Fibroblast of villous mesenchyme (primary cell): ENCODE results near the gene KCNJ14. TPM values are rescaled to one million over a fixed set of nuclear protein-coding genes. Genes with fewer than 3 reads are reported as not detected.

Source experiments
- DNase-seq: peaks from one replicate; pipeline ENCODE4 v3.0.0-alpha.2; 2010; ENCODE audit warnings: low read depth
- H3K4me3 ChIP-seq: 2 replicates; pipeline ENCODE4 v1.5.1; 2011; ENCODE audit warnings: low read depth, mild to moderate bottlenecking, low read length
- total RNA-seq: library from RNA; depleted of rRNA; stranded (reverse); fragments of >200 nt; gene quantifications from 2 replicates; pipeline ENCODE4 v1.2.3, GENCODE V29; 2012
- TF ChIP-seq, protein P1 (sequence below): IDR thresholded peaks from 2 replicates; pipeline ENCODE4 v1.5.1; 2012; ENCODE audit warnings: low read depth, mild to moderate bottlenecking, low read length; ENCODE audit not compliant: insufficient read depth

KCNJ14 gene
- 0.43 and 0.64 TPM in 2 replicates for total RNA-seq

DNA sequence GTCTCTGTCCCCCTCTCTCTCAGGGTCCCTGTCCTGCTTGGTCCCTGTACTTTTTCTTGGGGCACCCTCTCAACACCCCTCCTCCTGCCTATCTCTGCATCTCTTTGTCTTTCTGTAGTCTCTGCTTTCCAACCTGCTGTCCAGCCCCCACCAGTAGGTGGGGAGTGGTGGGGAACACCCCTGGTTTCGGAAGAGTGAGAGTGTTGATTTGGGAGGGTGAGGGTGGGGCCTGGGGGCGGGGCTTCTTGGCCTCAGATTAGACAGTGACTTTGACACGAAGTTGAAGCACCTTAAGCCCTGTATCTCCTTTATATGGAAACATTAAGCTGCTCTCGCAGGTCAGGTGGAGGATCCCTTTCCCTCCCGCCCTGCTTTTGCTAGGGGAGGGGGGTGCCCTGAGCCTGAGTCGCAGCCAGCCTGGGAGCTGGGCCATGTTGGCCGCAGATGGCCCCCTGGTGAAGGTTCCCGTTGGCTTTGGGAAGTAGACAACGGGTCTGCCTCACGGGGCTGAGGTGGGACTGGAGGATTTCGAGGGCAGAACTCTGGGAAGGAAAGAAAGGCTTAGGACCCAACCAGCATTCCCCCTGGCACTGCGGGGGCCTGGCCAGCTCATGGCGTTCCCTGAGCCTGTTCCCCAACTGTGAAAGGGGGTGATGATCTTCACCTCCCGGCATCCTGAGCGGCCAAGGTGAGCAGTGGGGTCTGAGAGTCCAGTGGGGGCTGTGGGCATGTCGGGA lies at the start of gene KCNJ14:
KCNJ14 (plus strand) TSS at position 404 of the 737 bp plus-strand sequence. CDS start 6,151 bp downstream, outside the sequence.
- H3K4me3 ChIP-seq: no peak within 1 kb of the TSS
- TF ChIP-seq, protein P1, sequence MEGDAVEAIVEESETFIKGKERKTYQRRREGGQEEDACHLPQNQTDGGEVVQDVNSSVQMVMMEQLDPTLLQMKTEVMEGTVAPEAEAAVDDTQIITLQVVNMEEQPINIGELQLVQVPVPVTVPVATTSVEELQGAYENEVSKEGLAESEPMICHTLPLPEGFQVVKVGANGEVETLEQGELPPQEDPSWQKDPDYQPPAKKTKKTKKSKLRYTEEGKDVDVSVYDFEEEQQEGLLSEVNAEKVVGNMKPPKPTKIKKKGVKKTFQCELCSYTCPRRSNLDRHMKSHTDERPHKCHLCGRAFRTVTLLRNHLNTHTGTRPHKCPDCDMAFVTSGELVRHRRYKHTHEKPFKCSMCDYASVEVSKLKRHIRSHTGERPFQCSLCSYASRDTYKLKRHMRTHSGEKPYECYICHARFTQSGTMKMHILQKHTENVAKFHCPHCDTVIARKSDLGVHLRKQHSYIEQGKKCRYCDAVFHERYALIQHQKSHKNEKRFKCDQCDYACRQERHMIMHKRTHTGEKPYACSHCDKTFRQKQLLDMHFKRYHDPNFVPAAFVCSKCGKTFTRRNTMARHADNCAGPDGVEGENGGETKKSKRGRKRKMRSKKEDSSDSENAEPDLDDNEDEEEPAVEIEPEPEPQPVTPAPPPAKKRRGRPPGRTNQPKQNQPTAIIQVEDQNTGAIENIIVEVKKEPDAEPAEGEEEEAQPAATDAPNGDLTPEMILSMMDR: no peak
- no peak for DNase-seq

GRCh38 chr19:48405850-48406249 lies 49.5 kb upstream of the KCNJ14 start:
- H3K4me3 ChIP-seq: no peak overlapping the region
- TF ChIP-seq, protein P1: no peak
- DNase-seq: no peak

DNA sequence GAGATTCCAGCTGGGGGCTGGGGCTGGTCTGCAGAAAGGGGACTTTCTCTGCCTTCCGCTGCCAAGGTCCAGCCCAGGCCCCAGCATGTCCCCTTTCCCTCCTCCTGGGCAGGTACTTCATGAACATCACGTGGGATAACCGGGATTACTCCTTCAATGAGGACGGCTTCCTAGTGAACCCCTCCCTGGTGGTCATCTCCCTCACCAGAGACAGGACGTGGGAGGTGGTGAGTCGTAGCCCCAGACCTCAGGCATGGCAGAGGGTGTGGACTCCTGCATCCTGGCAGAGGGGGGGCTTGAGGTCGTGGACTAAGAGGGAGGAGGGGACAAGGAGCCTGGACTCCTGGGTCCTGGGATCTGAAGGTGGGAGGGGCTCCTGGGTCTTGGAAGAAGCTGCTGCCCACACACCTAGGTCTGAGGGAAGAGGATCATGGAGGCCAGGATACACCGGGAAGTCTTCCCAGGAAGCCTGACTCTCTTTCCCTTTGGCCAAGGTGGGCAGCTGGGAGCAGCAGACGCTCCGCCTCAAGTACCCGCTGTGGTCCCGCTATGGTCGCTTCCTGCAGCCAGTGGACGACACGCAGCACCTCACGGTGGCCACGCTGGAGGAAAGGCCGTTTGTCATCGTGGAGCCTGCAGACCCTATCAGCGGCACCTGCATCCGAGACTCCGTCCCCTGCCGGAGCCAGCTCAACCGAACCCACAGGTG lies 41.3 kb upstream of the KCNJ14 start:
- no peak for DNase-seq
- TF ChIP-seq, protein P1: no peak

GRCh38 chr19:48415395-48415794 lies 40.0 kb upstream of the KCNJ14 start:
- DNase-seq: peak; percentile 60
- H3K4me3 ChIP-seq: no peak overlapping the region
- TF ChIP-seq, protein P1: no peak

More for the DNA sequence above, 41.3 kb upstream of the KCNJ14 start:
- no peak overlapping the region for H3K4me3 ChIP-seq

GRCh38 chr19:48415806-48416221 lies 39.6 kb upstream of the KCNJ14 start:
- no peak overlapping the region for H3K4me3 ChIP-seq
- TF ChIP-seq, protein P1: no peak
- DNase-seq: no peak

DNA sequence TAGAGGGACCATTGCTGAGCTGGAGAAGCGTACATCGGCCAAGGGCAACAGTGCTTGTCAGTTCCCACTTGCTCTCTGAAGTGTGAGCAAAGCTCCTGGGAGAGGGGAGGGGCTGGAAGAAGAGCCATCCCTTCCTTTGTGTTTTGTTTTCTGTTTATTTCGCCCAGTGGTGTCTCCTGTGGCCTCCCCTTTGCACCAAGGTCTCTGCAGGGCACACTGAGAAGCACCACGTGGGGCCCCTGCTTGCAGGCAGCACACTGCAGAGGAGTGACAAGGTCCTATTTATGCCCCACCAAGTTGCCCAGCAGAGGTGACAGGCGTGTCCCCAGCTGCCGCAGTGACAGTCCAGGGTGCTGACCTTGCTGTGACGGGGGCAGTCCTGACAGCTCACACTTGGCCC lies 38.0 kb upstream of the KCNJ14 start:
- no peak overlapping the region for H3K4me3 ChIP-seq
- TF ChIP-seq, protein P1: no peak
- no peak for DNase-seq
